HepG2 (cell line): ENCODE data around the gene IL17RB. TPM values are rescaled to one million over a fixed set of nuclear protein-coding genes. Genes with fewer than 3 reads are reported as not detected.

Experiments
- ATM ChIP-seq: fragments of 450-650 bp; IDR thresholded peaks from 2 replicates; pipeline ENCODE4 v1.7.1; 2017; ENCODE audit warnings: mild to moderate bottlenecking, borderline replicate concordance
- CERS6 ChIP-seq: sonication (generic); formaldehyde crosslinking; IDR thresholded peaks from 2 replicates; pipeline ENCODE4 v1.5.0; 2020; ENCODE audit warnings: missing genetic modification reagents
- DDIT3 ChIP-seq: sonication (generic); formaldehyde crosslinking; IDR thresholded peaks from 2 replicates; pipeline ENCODE4 v1.4.0; 2020; ENCODE audit warnings: mild to moderate bottlenecking, missing genetic modification reagents
- FOXK1 ChIP-seq: sonication (generic); formaldehyde crosslinking; IDR thresholded peaks from 2 replicates; pipeline ENCODE4 v1.4.0; 2020; ENCODE audit warnings: low read depth, missing genetic modification reagents, borderline replicate concordance
- HNF4A ChIP-seq: sonication (generic); formaldehyde crosslinking; IDR thresholded peaks from 2 replicates; pipeline ENCODE4 v1.4.0; 2020; ENCODE audit warnings: missing genetic modification reagents
- HOXA7 ChIP-seq: sonication (generic); formaldehyde crosslinking; IDR thresholded peaks from 2 replicates; pipeline ENCODE4 v1.8.1; 2022; ENCODE audit warnings: mild to moderate bottlenecking, missing genetic modification reagents, moderate library complexity
- KDM4B ChIP-seq: sonication (generic); formaldehyde crosslinking; IDR thresholded peaks from 2 replicates; pipeline ENCODE4 v1.4.0; 2020; ENCODE audit warnings: missing genetic modification reagents
- MNT ChIP-seq: fragments of 450-650 bp; IDR thresholded peaks from 2 replicates; pipeline ENCODE4 v1.6.1; 2016
- MTA1 ChIP-seq: sonication (generic); formaldehyde crosslinking; IDR thresholded peaks from 2 replicates; pipeline ENCODE4 v1.4.0; 2020; ENCODE audit warnings: missing genetic modification reagents, mild to moderate bottlenecking, borderline replicate concordance
- NCOA1 ChIP-seq: sonication (generic); formaldehyde crosslinking; IDR thresholded peaks from 2 replicates; pipeline ENCODE4 v1.9.0; 2021; ENCODE audit warnings: missing genetic modification reagents
- NFE2L2 ChIP-seq: fragments of 150-350 bp; IDR thresholded peaks from 2 replicates; pipeline ENCODE4 v1.6.1; 2014; ENCODE audit warnings: low read length
- SRSF1 ChIP-seq: fragments of 200-400 bp; formaldehyde crosslinking; optimal IDR thresholded peaks from 2 replicates; pipeline ENCODE3; 2017; ENCODE audit warnings: mild to moderate bottlenecking, low read depth, low read length, moderate library complexity
- U2AF2 ChIP-seq: fragments of 200-400 bp; formaldehyde crosslinking; IDR thresholded peaks from 2 replicates; pipeline ENCODE4 v1.6.1; 2017; ENCODE audit warnings: low read depth, mild to moderate bottlenecking, low read length
- ZBTB21 ChIP-seq: sonication (generic); formaldehyde crosslinking; IDR thresholded peaks from 2 replicates; pipeline ENCODE4 v1.4.0; 2020; ENCODE audit warnings: missing genetic modification reagents
- ZBTB26 ChIP-seq: IDR thresholded peaks from 2 replicates; pipeline ENCODE4 v1.6.1; 2016; ENCODE audit warnings: missing compliant biosample characterization, missing genetic modification reagents, borderline replicate concordance
- ZC3H13 ChIP-seq: sonication (generic); formaldehyde crosslinking; IDR thresholded peaks from 2 replicates; pipeline ENCODE4 v1.8.1; 2023; ENCODE audit warnings: mild to moderate bottlenecking, missing genetic modification reagents, moderate library complexity
- ZFP82 ChIP-seq: sonication (generic); formaldehyde crosslinking; IDR thresholded peaks from 2 replicates; pipeline ENCODE4 v1.5.1; 2020; ENCODE audit warnings: mild to moderate bottlenecking, missing genetic modification reagents, borderline replicate concordance
- ZKSCAN5 ChIP-seq: sonication (generic); formaldehyde crosslinking; IDR thresholded peaks from 2 replicates; pipeline ENCODE4 v1.5.1; 2020; ENCODE audit warnings: mild to moderate bottlenecking, missing genetic modification reagents
- ZNF337 ChIP-seq: sonication (generic); formaldehyde crosslinking; IDR thresholded peaks from 2 replicates; pipeline ENCODE4 v1.5.1; 2020; ENCODE audit warnings: missing genetic modification reagents, low read depth, mild to moderate bottlenecking, borderline replicate concordance
- ZNF362 ChIP-seq: sonication (generic); formaldehyde crosslinking; IDR thresholded peaks from 2 replicates; pipeline ENCODE4 v1.4.0; 2020; ENCODE audit warnings: missing genetic modification reagents, mild to moderate bottlenecking, borderline replicate concordance
- ZNF367 ChIP-seq: sonication (generic); formaldehyde crosslinking; IDR thresholded peaks from 2 replicates; pipeline ENCODE4 v1.4.0; 2020; ENCODE audit warnings: missing genetic modification reagents, borderline replicate concordance
- ZNF431 ChIP-seq: sonication (generic); formaldehyde crosslinking; IDR thresholded peaks from 2 replicates; pipeline ENCODE4 v1.9.0; 2022; ENCODE audit warnings: missing genetic modification reagents, low read depth, mild to moderate bottlenecking, borderline replicate concordance
- ZNF460 ChIP-seq: sonication (generic); formaldehyde crosslinking; IDR thresholded peaks from 2 replicates; pipeline ENCODE4 v1.5.1; 2020; ENCODE audit warnings: missing genetic modification reagents, mild to moderate bottlenecking, borderline replicate concordance
- ZNF567 ChIP-seq: sonication (generic); formaldehyde crosslinking; IDR thresholded peaks from 2 replicates; pipeline ENCODE4 v1.8.1; 2023; ENCODE audit warnings: mild to moderate bottlenecking, missing genetic modification reagents, borderline replicate concordance
- ZNF737 ChIP-seq: sonication (generic); formaldehyde crosslinking; IDR thresholded peaks from 2 replicates; pipeline ENCODE4 v1.5.0; 2020; ENCODE audit warnings: missing genetic modification reagents, mild to moderate bottlenecking, borderline replicate concordance
- polyA plus RNA-seq, 8 experiments: library from polyadenylated mRNA; depleted of rRNA in 3 of 8; stranded (reverse) in 7 of 8; unstranded in 1 of 8; fragments of >200 nt; fragmentation: Illumina TruSeq in 4 of 8; extraction: Trizol in 4 of 8; gene quantifications; 2 replicates each; pipeline versions ENCODE4 v1.2.1 to v1.2.3, GENCODE V29; 2011 to 2016; ENCODE audit warnings: low read depth in 4 of 8, missing spikeins in 1 of 8, mixed read lengths in 1 of 8; ENCODE audit not compliant: insufficient read depth in 1 of 8
- total RNA-seq, 5 experiments: library from RNA; depleted of rRNA; stranded (reverse); fragments of >200 nt; fragmentation: Illumina TruSeq; extraction: Trizol; gene quantifications; 2 replicates each; pipeline ENCODE4 v1.2.3, GENCODE V29; 2016; ENCODE audit warnings: low read depth in 1 of 5

The IL17RB gene
- total and polyA plus RNA-seq, 2 of the 13 experiments (the other 11 are each of a cell fraction or from before 2014, with no cell fraction given) = 130 to 190 TPM

- TF ChIP-seq MNT = no peak
- TF ChIP-seq ZNF431 (CRISPR knock-in tag) = peak; percentile 36; the same call in 1 of the 2 replicates
- TF ChIP-seq HOXA7 = no peak
- TF ChIP-seq ZNF367 (CRISPR knock-in tag) = peak; percentile 74; the same call in 1 of the 2 replicates
- TF ChIP-seq CERS6 (CRISPR knock-in tag) = no peak
- no peak for TF ChIP-seq MTA1 (CRISPR knock-in tag)
- peak; percentile 71; the same call in 1 of the 2 replicates for TF ChIP-seq ZNF337 (CRISPR knock-in tag)
- TF ChIP-seq ZNF362 (CRISPR knock-in tag) = 0 out of 2 replicates have a peak, but pooled peaks have one; percentile 53
- no peak for TF ChIP-seq ZKSCAN5 (CRISPR knock-in tag)
- TF ChIP-seq NCOA1 (CRISPR knock-in tag) = 0 out of 2 replicates have a peak, but pooled peaks have one; percentile 16
- TF ChIP-seq ZFP82 (CRISPR knock-in tag) = peak; percentile 89; the same call in 1 of the 2 replicates
- 0 out of 2 replicates have a peak, but pooled peaks have one; percentile 83 for TF ChIP-seq KDM4B (CRISPR knock-in tag)
- no peak; the same call in 1 of the 2 replicates for TF ChIP-seq ZBTB26 (CRISPR knock-in tag)
- TF ChIP-seq ZNF567 (CRISPR knock-in tag) = peak; percentile 50; the same call in 1 of the 2 replicates
- no peak for TF ChIP-seq ZBTB21 (CRISPR knock-in tag)
- TF ChIP-seq DDIT3 (CRISPR knock-in tag) = no peak
- TF ChIP-seq HNF4A = no peak; the same call in 1 of the 2 replicates
- TF ChIP-seq ZNF460 = no peak
- no peak for TF ChIP-seq ATM
- TF ChIP-seq U2AF2 = no peak
- TF ChIP-seq FOXK1 (CRISPR knock-in tag) = no peak
- no peak; the same call in 1 of the 2 replicates for TF ChIP-seq ZNF737
- peak; percentile 82 for TF ChIP-seq ZC3H13
- no peak for TF ChIP-seq NFE2L2
- TF ChIP-seq SRSF1 = no peak
Measured at GRCh38 chr3:53846134-53846850, at the start of gene IL17RB, which contains the start of gene CHDH (continued).
